ENCODE measurements around the gene GON4L. TPM values are rescaled to one million over a fixed set of nuclear protein-coding genes. Genes with fewer than 3 reads are reported as not detected.
"Not testable (repeated sequence)": the region's sequence is repeated elsewhere in the genome, so short reads cannot be mapped to it uniquely, and the experiment has no call there.

GON4L gene, protein sequence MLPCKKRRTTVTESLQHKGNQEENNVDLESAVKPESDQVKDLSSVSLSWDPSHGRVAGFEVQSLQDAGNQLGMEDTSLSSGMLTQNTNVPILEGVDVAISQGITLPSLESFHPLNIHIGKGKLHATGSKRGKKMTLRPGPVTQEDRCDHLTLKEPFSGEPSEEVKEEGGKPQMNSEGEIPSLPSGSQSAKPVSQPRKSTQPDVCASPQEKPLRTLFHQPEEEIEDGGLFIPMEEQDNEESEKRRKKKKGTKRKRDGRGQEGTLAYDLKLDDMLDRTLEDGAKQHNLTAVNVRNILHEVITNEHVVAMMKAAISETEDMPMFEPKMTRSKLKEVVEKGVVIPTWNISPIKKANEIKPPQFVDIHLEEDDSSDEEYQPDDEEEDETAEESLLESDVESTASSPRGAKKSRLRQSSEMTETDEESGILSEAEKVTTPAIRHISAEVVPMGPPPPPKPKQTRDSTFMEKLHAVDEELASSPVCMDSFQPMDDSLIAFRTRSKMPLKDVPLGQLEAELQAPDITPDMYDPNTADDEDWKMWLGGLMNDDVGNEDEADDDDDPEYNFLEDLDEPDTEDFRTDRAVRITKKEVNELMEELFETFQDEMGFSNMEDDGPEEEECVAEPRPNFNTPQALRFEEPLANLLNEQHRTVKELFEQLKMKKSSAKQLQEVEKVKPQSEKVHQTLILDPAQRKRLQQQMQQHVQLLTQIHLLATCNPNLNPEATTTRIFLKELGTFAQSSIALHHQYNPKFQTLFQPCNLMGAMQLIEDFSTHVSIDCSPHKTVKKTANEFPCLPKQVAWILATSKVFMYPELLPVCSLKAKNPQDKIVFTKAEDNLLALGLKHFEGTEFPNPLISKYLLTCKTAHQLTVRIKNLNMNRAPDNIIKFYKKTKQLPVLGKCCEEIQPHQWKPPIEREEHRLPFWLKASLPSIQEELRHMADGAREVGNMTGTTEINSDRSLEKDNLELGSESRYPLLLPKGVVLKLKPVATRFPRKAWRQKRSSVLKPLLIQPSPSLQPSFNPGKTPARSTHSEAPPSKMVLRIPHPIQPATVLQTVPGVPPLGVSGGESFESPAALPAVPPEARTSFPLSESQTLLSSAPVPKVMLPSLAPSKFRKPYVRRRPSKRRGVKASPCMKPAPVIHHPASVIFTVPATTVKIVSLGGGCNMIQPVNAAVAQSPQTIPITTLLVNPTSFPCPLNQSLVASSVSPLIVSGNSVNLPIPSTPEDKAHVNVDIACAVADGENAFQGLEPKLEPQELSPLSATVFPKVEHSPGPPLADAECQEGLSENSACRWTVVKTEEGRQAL (N-terminal part only)
- 30.7 and 42.5 TPM in 2 replicates for total RNA-seq (2014; rRNA removed; shearing (Covaris generic))

DNA sequence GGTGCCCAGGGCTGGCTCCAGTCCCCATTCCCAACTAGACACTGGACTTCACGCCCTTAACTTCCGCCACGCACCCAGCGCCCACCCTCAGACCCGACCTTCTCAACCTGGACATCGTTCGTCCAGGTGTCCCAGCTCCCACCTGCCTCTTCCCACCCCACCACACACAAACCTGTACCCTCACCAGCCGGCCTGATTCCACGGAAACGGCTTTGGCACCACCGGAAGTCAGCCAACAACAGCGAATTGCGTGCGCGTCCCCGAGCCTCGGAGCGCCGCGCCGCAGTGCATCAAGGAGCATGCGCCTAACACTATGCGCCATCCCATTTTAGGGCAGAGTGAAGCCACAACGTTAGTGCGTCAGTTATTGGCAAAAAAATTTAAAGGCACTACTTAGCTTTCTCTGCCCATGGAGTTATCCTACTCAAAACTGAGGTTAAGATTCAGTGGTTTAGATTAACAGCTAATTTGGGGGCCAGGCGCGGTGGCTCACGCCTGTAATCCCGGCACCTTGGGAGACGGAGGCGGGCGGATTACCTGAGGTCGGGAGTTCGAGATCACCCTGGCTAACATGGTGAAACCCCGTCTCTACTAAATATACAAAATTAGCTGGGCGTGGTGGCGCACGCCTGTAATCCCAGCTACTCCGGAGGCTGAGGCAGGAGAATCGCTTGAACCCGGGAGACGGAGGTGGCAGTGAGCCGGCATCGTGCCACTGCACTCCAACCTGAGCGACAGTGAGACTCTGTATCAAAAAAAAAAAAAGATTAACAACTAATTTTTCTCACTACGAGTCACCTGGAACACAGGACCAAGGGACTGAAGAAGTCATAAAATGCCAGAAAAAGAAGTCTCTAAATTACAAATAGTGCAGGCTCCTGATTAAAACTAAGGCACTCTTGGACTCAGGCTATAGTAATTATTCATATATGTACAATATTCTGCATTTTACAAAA, at the start of gene GON4L:
Gene GON4L, minus strand, starts transcription at position 240 of the 956 bp plus-strand sequence. CDS start 3,434 bp downstream, outside the sequence.
- Histone ChIP-seq H3K36me3 (replicated peaks; ENCODE audit: control insufficient read depth, insufficient read depth, low read length) (peaks cover 13% of the 10 kb centered on the region), H3K27me3 (ENCODE audit: control insufficient read depth, insufficient read depth, low read length) (no peaks in the 10 kb centered on the region), H3K4me3 (ENCODE audit: insufficient read depth, low read depth, low read length) (peak within 1 kb of the TSS; percentile 92)
- DNase-seq, result peak; percentile 93

DNA sequence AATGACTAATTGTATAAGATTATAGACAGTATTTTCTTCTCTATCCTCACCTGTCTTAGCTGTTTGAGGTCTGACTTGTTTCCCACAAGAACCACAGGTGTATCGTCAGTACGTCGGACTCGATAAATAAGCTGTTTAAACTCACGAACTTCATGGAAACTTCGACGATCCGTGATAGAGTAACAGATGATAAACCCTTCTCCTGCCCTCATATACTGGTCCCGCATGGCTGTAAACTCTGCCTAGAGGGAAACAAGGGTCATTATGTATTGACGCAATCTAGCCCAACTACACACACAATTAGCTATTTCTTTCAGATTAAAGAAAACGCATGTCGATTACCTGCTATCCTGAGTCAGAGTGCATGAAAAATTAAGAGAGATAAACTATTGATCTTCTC, 47.2 kb upstream of the GON4L start:
- no peaks in the 10 kb centered on the region for H3K27me3 ChIP-seq (ENCODE audit: control insufficient read depth, insufficient read depth, low read length)
- no peak overlapping the region for H3K4me3 ChIP-seq (ENCODE audit: insufficient read depth, low read depth, low read length)
- H3K36me3 ChIP-seq (replicated peaks; ENCODE audit: control insufficient read depth, insufficient read depth, low read length), result peaks cover 21% of the 10 kb centered on the region
- DNase-seq, result no peak

DNA sequence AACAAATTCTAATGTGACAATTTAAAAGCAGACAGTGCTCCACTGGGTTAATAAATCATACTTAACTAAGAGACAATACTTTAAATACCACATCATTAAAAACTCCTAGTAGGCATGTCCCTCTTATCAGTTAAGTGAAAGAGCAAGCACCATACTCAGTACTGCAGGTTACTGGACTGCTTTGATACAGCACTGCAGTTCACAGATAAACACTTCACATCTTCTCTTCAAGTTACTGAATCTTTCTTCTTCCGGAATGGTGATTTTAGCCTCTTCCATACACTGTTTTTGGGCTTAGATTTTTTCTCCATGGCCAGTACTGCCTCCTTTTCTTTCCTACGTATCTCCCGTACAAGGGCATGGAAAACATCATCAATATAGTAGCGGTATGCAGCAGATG, 43.1 kb upstream of the GON4L start:
- H3K36me3 ChIP-seq (replicated peaks; ENCODE audit: control insufficient read depth, insufficient read depth, low read length), result peaks cover 19% of the 10 kb centered on the region
- no peak overlapping the region for H3K4me3 ChIP-seq (ENCODE audit: insufficient read depth, low read depth, low read length)
- H3K27me3 ChIP-seq (ENCODE audit: control insufficient read depth, insufficient read depth, low read length), result no peaks in the 10 kb centered on the region
- no peak for DNase-seq

DNA sequence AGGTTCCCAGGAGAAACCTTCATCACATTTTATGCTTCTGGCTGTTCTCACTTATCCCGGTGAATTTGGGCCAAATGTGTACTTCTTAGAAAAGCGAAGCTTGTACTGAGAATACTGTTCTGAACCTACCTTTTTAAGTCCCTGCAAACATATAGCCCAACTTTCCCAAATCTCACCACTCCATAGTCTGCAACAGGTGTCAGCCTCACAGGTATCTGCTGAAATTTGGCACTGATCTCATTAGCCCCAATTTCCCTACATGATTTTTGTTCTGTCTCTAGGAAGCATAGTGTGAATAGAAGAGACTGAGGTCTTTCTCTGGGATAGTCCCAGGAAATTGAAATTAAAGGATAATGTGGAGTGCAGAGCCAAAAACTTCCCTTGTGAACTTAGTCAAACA, 42.7 kb upstream of the GON4L start:
- Histone ChIP-seq H3K36me3 (replicated peaks; ENCODE audit: control insufficient read depth, insufficient read depth, low read length) (peaks cover 19% of the 10 kb centered on the region), H3K4me3 (ENCODE audit: insufficient read depth, low read depth, low read length) (no peak overlapping the region), H3K27me3 (ENCODE audit: control insufficient read depth, insufficient read depth, low read length) (no peaks in the 10 kb centered on the region)
- DNase-seq, result no peak

DNA sequence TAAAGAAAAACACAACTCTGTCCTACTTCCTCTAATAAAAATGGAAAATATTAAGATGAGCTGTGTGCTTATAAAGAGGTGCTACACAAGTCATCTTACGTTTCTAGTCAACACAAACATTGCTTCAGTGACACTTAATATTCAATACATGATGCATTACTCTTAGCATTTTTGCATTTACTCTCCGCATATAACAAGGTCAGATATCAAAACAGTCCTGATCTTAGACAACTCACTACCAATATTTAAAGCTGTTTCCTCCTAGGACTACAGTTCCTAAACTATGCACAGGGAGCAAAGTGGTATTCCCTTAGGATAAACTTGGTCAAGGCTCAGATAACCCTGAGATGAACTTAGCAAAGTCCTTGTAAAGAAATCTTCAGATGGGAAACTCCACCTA, 41.9 kb upstream of the GON4L start:
- H3K36me3 ChIP-seq (replicated peaks; ENCODE audit: control insufficient read depth, insufficient read depth, low read length), result peaks cover 13% of the 10 kb centered on the region
- no peaks in the 10 kb centered on the region for H3K27me3 ChIP-seq (ENCODE audit: control insufficient read depth, insufficient read depth, low read length)
- DNase-seq, result no peak
- H3K4me3 ChIP-seq (ENCODE audit: insufficient read depth, low read depth, low read length), result no peak overlapping the region

DNA sequence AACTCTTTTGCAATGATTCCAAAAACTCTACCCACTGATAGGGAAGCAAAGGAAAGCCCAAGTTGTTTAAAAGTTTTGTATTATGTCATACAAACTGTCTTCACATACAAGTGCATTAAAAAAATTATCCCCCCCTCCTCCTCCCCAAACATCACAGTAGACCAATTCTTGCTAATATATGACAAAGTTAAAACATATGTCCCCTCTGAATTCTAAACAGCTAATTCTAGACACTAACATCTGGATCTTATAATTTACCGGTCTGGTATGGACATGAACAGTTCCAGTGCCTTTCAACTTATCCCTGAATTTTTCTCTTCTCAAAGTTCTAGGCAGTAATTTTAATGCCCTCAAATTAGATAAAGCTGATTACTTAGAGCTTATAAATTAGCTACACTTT, 40.7 kb upstream of the GON4L start:
- no peak for DNase-seq
- Histone ChIP-seq H3K27me3 (ENCODE audit: control insufficient read depth, insufficient read depth, low read length) (no peaks in the 10 kb centered on the region), H3K36me3 (replicated peaks; ENCODE audit: control insufficient read depth, insufficient read depth, low read length) (peaks cover 11% of the 10 kb centered on the region), H3K4me3 (ENCODE audit: insufficient read depth, low read depth, low read length) (no peak overlapping the region)

DNA sequence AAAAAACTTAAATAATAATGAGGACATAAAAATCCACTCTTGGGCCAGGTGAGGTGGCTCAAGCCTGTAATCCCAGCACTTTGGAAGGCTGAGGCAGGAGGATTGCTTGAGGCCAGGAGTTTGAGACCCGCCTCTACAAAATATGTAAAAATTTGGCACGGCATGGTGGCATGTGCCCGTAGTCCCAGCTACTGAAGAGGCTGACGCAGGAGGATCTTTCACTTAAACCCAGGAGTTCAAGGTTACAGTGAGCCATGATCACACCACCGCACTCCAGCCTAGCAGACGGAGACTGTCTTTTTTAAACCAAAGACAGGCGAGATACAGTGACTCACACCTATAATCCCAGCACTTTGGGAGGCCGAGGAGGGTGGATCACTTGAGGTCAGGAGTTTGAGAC, 39.5 kb upstream of the GON4L start:
- H3K27me3 ChIP-seq (ENCODE audit: control insufficient read depth, insufficient read depth, low read length); DNase-seq; H3K36me3 ChIP-seq (replicated peaks; ENCODE audit: control insufficient read depth, insufficient read depth, low read length); H3K4me3 ChIP-seq (ENCODE audit: insufficient read depth, low read depth, low read length): not testable (repeated sequence)

DNA sequence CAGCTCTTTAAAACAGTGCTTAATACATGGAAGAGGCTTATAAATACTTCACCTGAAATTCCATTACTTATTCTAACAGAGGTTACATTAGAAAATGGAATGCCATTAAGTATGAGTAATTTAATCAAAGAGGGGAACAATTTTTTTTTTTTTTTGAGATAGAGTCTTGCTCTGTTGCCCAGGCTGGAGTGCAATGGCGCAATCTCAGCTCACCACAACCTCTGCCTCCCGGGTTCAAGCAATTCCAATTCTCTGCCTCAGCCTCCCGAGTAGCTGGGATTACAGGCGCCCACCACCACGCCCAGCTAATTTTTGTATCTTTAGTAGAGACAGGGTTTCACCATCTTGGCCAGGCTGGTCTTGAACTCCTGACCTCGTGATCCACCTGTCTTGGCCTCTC, 38.6 kb upstream of the GON4L start:
- H3K36me3 ChIP-seq (replicated peaks; ENCODE audit: control insufficient read depth, insufficient read depth, low read length); H3K27me3 ChIP-seq (ENCODE audit: control insufficient read depth, insufficient read depth, low read length); DNase-seq; H3K4me3 ChIP-seq (ENCODE audit: insufficient read depth, low read depth, low read length): not testable (repeated sequence)

DNA sequence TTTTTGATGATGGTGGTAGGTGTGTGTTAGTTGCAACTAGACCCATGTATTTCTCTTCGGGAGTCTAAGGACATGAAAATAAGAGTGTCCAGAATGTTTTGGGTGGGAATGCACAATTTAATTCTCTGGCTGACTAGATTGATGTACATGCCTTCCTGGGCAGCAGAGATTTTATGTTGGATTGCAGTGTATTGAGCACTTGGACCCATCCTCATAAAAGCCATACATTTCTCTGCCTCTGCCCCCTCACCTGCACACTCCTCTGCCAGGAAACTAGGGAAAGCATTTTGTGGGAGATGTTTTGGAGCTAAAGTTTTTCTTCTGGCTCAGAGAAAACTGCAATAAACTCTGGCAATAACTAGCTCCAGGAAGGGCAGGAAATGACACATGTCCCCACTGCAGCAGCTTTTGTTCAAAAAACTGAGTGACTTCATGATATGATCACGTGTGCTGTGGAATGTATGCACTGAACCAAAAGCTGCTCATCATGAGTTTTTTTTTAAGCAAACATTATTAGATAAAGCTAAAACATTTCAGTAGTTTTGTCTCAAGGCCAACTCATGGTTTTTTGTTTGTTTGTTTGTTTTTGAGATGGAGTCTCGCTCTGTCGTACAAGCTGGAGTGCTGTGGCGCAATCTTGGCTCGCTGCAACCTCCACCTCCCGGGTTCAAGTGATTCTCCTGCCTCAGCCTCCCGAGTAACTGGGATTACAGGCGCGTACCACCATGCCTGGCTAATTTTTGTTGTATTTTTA, 36.6 kb upstream of the GON4L start:
- H3K27me3 ChIP-seq (ENCODE audit: control insufficient read depth, insufficient read depth, low read length), result no peaks in the 10 kb centered on the region
- DNase-seq, result no peak
- no peaks in the 10 kb centered on the region for H3K36me3 ChIP-seq (replicated peaks; ENCODE audit: control insufficient read depth, insufficient read depth, low read length)
- H3K4me3 ChIP-seq (ENCODE audit: insufficient read depth, low read depth, low read length), result no peak overlapping the region

DNA sequence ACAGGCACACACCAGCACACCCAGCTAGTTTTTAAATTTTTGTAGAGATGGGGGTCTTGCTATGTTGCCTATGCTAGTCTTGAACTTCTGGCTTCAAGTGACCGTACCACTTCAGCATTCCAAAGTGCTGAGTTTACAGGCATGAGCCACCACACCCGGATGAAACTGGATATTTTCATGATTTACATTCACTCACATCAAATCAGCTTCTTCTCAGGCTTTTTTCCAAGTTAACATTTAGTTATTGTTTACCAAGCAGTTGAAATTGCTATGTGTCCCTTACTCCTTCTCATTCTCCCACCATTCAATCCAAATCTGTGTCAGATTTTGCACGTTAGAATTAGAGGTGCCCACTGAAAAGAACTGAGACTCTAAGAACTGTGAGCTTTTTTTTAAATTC, 35.8 kb upstream of the GON4L start:
- Histone ChIP-seq H3K4me3 (ENCODE audit: insufficient read depth, low read depth, low read length) (no peak overlapping the region), H3K36me3 (replicated peaks; ENCODE audit: control insufficient read depth, insufficient read depth, low read length) (no peaks in the 10 kb centered on the region), H3K27me3 (ENCODE audit: control insufficient read depth, insufficient read depth, low read length) (no peaks in the 10 kb centered on the region)
- DNase-seq, result no peak

DNA sequence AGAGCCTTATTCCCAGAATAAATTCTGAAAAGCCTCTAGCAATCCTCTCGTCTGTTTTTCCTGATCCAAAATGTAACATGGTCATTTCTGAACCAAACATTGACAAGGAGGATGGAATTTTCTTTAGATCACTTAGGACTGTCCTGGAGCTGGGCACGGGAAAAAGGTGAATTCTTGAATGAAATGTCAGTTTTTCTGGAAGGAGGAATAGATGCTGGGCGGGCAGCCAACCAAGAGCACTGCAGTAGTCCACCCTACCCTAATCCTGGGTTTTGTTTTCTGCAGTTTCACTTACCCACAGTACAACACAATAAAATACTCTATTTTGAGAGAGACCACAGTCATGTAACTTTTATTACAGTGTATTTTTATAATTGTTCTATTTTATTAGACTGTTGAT, 33.2 kb upstream of the GON4L start:
- H3K36me3 ChIP-seq (replicated peaks; ENCODE audit: control insufficient read depth, insufficient read depth, low read length), result no peaks in the 10 kb centered on the region
- H3K27me3 ChIP-seq (ENCODE audit: control insufficient read depth, insufficient read depth, low read length), result no peaks in the 10 kb centered on the region
- no peak overlapping the region for H3K4me3 ChIP-seq (ENCODE audit: insufficient read depth, low read depth, low read length)
- no peak for DNase-seq

DNA sequence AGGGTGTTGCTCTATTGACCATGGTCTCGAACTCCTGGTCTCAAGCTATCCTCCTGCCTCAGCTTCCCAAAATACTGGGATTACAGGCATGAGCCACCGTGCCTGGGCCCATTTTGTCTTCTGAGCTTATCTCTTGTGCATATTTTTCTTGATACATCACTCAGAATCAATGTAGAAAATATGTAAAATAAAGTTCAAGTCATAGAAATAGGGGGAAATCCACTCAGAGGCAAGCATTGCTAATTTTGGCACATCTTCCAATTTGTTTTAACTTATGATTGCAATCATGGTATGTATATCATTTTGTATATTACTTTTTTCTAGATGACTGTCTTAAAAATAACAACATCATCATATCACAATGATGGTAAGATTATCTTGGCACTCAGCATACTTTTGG, 32.6 kb upstream of the GON4L start:
- H3K27me3 ChIP-seq (ENCODE audit: control insufficient read depth, insufficient read depth, low read length), result no peaks in the 10 kb centered on the region
- no peak for DNase-seq
- H3K4me3 ChIP-seq (ENCODE audit: insufficient read depth, low read depth, low read length), result no peak overlapping the region
- H3K36me3 ChIP-seq (replicated peaks; ENCODE audit: control insufficient read depth, insufficient read depth, low read length), result no peaks in the 10 kb centered on the region

DNA sequence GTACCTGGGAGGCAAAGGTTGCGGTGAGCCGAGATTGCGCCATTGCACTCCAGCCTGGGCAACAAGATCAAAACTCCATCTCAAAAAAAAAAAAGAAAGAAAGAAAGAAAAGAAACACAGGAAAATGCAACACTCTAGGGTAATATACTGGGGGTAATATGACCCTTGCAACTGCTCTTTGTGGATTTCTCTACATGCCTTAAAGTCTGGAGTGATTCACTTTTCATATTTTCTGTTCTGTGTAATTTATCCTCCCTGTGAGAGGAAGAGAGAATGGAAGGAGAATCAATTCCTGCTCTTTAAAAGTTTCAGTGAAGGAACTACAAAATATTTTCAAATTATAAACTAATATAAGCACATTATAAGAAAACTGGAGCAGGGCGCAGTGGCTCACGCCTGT, 31.5 kb upstream of the GON4L start:
- no peak overlapping the region for H3K4me3 ChIP-seq (ENCODE audit: insufficient read depth, low read depth, low read length)
- DNase-seq, result no peak
- H3K36me3 ChIP-seq (replicated peaks; ENCODE audit: control insufficient read depth, insufficient read depth, low read length), result no peaks in the 10 kb centered on the region

More for the DNA sequence above, 31.5 kb upstream of the GON4L start:
- H3K27me3 ChIP-seq (ENCODE audit: control insufficient read depth, insufficient read depth, low read length), result no peaks in the 10 kb centered on the region
